Measurements from ENCODE around the gene SPRYD7.

Gene SPRYD7

DNA sequence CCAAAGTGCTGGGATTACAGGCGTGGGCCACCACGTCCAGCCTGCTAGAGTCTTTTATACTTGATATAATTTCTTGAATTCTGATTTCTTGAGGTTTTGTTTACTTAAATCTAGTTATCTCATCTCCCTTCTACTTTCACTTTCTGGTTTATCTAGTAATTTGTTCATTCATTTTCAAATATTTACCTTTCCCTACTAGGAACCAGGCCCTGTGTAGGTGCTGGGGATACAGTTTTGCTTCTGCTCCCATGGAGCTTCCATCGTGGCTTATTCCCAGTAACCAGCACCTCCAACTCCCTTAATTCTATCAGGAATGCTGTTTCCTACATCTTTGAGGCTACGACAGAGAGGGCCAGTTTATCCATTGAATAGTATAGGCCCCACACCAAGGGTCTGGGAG lies 36.6 kb upstream of the SPRYD7 start:
- TF ChIP-seq, protein P1, sequence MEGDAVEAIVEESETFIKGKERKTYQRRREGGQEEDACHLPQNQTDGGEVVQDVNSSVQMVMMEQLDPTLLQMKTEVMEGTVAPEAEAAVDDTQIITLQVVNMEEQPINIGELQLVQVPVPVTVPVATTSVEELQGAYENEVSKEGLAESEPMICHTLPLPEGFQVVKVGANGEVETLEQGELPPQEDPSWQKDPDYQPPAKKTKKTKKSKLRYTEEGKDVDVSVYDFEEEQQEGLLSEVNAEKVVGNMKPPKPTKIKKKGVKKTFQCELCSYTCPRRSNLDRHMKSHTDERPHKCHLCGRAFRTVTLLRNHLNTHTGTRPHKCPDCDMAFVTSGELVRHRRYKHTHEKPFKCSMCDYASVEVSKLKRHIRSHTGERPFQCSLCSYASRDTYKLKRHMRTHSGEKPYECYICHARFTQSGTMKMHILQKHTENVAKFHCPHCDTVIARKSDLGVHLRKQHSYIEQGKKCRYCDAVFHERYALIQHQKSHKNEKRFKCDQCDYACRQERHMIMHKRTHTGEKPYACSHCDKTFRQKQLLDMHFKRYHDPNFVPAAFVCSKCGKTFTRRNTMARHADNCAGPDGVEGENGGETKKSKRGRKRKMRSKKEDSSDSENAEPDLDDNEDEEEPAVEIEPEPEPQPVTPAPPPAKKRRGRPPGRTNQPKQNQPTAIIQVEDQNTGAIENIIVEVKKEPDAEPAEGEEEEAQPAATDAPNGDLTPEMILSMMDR (IDR thresholded peaks at IDR 0.05; ENCODE audit: low read depth, low read length, missing control alignments) = no peak
- in situ Hi-C loops (cut with HindIII; ENCODE audit: low sequenced_read_pairs) = no loop called here
- no peak for DNase-seq (ENCODE audit: low read depth)
- H3K4me3 ChIP-seq (ENCODE audit: low read depth, low read length) = no peak overlapping the region

DNA sequence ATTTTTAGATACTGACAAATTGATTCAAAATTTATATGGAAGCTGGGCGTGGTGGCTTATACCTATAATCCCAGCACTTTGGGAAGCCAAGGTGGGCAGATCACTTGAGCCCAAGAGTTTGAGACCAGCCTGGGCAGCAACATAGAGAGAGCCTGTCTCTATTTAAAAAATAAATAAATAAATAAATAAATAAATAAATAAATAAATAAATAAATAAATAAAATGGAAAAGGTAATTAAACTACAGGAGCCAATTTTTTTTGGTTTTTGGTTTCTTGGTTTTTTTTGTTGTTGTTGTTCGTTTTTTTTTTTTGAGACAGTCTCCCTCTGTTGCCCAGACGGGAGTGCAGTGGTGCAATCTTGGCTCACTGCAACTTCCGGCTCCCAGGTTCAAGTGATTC lies 31.3 kb upstream of the SPRYD7 start:
- DNase-seq (ENCODE audit: low read depth) = no peak
- H3K4me3 ChIP-seq (ENCODE audit: low read depth, low read length) = no peak overlapping the region
- in situ Hi-C loops (cut with HindIII; ENCODE audit: low sequenced_read_pairs) = no loop called here
- TF ChIP-seq, protein P1 (IDR thresholded peaks at IDR 0.05; ENCODE audit: low read depth, low read length, missing control alignments) = no peak

DNA sequence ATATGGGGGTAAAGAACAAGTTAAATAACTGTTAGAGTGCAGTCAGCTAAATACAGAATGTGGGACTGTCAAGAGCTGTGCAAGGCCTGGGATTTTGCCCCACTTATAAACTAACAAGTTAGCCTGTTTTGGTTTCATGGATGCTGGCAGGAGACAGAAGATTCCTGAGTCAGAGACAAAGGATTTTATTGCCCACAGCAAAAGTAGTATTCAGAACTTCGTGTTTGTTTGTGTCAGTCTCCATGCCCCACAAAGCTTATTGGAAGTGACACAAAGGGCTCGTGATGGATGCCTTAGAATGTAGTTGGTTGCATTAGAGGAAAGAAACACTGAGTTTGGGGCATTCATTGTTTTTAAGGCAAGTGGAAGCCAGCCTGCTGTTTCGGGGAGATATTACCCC lies 22.2 kb upstream of the SPRYD7 start:
- in situ Hi-C loops (cut with HindIII; ENCODE audit: low sequenced_read_pairs) = no loop called here
- no peak overlapping the region for H3K4me3 ChIP-seq (ENCODE audit: low read depth, low read length)
- TF ChIP-seq, protein P1 (IDR thresholded peaks at IDR 0.05; ENCODE audit: low read depth, low read length, missing control alignments) = no peak
- DNase-seq (ENCODE audit: low read depth) = no peak

DNA sequence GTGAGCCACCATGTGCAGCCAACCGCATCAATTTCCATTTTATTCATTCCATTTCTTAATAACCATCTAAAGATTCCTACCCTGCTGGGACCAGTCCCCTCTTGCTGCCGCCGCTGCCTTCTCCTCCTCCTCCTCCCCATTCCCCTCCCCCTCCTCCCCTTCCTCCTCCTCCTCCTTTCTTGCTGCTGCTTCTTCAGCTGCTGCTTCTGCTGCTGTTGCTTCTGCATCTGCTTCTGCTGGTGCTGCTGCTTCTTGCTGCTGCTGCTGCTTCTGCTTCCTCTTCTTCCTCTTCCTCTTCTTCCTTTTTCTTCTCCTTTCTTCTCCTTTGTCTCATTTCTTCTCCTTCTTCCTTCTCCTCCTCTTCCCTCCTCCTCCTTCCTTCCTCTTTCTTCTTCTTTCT lies 20.0 kb upstream of the SPRYD7 start:
- DNase-seq (ENCODE audit: low read depth) = no peak
- TF ChIP-seq, protein P1 (IDR thresholded peaks at IDR 0.05; ENCODE audit: low read depth, low read length, missing control alignments) = no peak
- in situ Hi-C loops (cut with HindIII; ENCODE audit: low sequenced_read_pairs) = no loop called here

DNA sequence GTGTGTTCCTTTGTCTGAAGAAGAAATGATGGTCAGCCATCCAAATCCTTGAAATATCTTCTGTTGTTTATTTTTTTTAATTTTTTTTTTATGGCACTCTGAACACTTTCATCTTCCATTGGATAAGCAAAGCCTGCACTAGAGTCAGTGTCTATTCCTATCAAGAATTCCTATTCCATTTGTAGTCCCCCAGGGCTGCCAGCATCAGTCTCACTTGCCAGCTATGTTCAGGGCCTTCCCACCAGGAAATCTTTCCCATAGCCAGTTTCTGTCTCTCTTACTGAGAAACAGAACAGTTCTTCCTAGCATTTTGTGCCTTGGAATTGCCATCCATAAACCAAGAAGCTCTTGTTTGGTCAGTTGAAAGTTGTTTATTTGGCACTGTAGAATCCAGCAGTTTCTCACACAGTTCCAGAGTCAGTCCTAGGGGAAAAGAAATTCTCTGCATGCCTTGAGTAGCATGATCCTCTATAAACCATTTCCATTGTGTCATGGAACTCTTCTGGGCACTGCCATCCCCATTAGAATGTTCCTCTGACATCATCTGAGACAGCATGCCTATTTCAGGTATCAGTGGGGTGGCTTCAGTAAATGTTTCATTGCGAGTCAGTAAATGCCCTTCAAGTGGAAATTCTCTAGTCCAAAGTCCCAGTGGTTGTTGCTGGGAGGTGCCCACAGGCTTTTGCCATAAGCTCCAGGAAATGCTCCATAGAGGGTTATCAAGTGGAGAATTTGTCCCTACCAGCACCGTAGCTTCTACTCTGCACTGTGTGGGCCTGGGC lies 18.7 kb upstream of the SPRYD7 start:
- no peak for DNase-seq (ENCODE audit: low read depth)

More for the DNA sequence above, 20.0 kb upstream of the SPRYD7 start:
- H3K4me3 ChIP-seq (ENCODE audit: low read depth, low read length) = no peak overlapping the region

DNA sequence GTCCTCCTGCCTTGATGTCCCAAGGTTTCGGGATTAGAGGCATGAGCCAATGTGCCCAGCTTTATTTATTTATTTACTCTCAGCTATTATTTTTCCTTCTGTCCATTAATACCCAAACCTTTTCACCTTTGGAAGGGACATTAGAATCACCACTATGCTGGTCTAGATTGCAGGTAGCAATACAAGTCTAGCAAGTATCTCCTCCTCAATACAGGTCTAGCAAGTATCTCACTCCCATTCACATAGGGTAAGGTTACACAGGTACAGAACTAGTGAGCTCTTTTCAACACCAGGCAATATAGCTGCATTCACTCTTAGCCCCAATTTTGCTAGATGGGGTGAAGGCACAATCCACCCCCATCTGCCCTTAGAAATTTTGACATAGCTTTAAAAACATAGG lies 17.4 kb upstream of the SPRYD7 start:
- in situ Hi-C loops (cut with HindIII; ENCODE audit: low sequenced_read_pairs) = no loop called here
- DNase-seq (ENCODE audit: low read depth) = no peak

More for the DNA sequence above, 18.7 kb upstream of the SPRYD7 start:
- no peak overlapping the region for H3K4me3 ChIP-seq (ENCODE audit: low read depth, low read length)
- in situ Hi-C loops (cut with HindIII; ENCODE audit: low sequenced_read_pairs) = no loop called here
- TF ChIP-seq, protein P1 (IDR thresholded peaks at IDR 0.05; ENCODE audit: low read depth, low read length, missing control alignments) = no peak

More for the DNA sequence above, 17.4 kb upstream of the SPRYD7 start:
- no peak overlapping the region for H3K4me3 ChIP-seq (ENCODE audit: low read depth, low read length)
- TF ChIP-seq, protein P1 (IDR thresholded peaks at IDR 0.05; ENCODE audit: low read depth, low read length, missing control alignments) = no peak

All from astrocyte of the cerebellum (primary cell).